Right lobe of liver (tissue), 6 donors: ENCODE data around the gene C1QTNF3. TPM values are rescaled to one million over a fixed set of nuclear protein-coding genes. Genes with fewer than 3 reads are reported as not detected.

Experiments used
- ATAC-seq, 4 donors: fragments of 200-7000 bp; cut with Tn5 transposase; one replicate each; pipeline ENCODE4 v1.9.1; 2020; ENCODE audit warnings: mild to moderate bottlenecking in 4 of 4, moderate library complexity in 4 of 4
- DNase-seq, 3 donors: peaks; one replicate each; pipeline ENCODE4 v3.0.0-alpha.2; 2020
- H3K27ac ChIP-seq, 3 donors: fragments of 200-600 bp; one replicate each; pipeline ENCODE4 v1.8.0; 2022
- H3K27me3 ChIP-seq, 2 donors: fragments of 200-600 bp; one replicate each; pipeline ENCODE4 v1.8.0; 2022
- H3K36me3 ChIP-seq, 4 donors: fragments of 200-600 bp; sonication (generic) in 1 of 4; one replicate each; pipeline versions ENCODE4 v1.5.1 to v1.8.0; 2017 to 2022; ENCODE audit warnings: control low read depth in 1 of 4
- H3K4me1 ChIP-seq, 4 donors: fragments of 200-600 bp; sonication (generic) in 1 of 4; one replicate each; pipeline versions ENCODE4 v1.5.1 to v1.8.0; 2017 to 2022; ENCODE audit warnings: control low read depth in 1 of 4
- H3K4me3 ChIP-seq, 3 donors: fragments of 200-600 bp; one replicate each; pipeline ENCODE4 v1.8.0; 2022
- H3K9me3 ChIP-seq, 4 donors: fragments of 200-600 bp; sonication (generic) in 1 of 4; one replicate each; pipeline versions ENCODE4 v1.5.1 to v1.8.0; 2017 to 2022; ENCODE audit warnings: control low read depth in 1 of 4
- POLR2A ChIP-seq: fragments of 450-650 bp; IDR thresholded peaks from one replicate; pipeline ENCODE4 v1.6.1; 2017; ENCODE audit warnings: antibody characterized with exemption, mild to moderate bottlenecking
- WGBS: methylation state at CpG from one replicate; pipeline ENCODE4 v1.1.6; 2018; ENCODE audit warnings: low coverage, low lambda C conversion rate; ENCODE audit not compliant: insufficient coverage; ENCODE audit errors: missing lambda C conversion rate; 5-methylcytosine and 5-hydroxymethylcytosine counted together
- intact Hi-C, 2 donors: fragments of 100-400 bp; cut with DNase I; formaldehyde crosslinking; loops; one replicate each; pipeline versions ENCODE4 v1.11.2 to v1.14.1; 2022
- total RNA-seq, 6 experiments: library from RNA; depleted of rRNA in 2 of 6; stranded (reverse); fragments of >200 nt in 2 of 6; fragmentation: NEBNext Ultra II Directional in 3 of 6; extraction: Animal tissue kit (Norgen Biotek cat#: 25700) in 3 of 6; gene quantifications; one replicate each; pipeline versions ENCODE4 v1.1.0 to v1.2.4, GENCODE V29; 2016 to 2023
- TF ChIP-seq, protein P1 (sequence below), 4 donors: fragments of 200-600 bp in 3 of 4; fragments of 450-650 bp in 1 of 4; IDR thresholded peaks; one replicate each; pipeline versions ENCODE4 v1.5.1 to v1.8.0; 2016 to 2022; ENCODE audit warnings: antibody characterized with exemption in 4 of 4, mild to moderate bottlenecking in 2 of 4
- donor health status: DM: no; HTN: yes; CAD: no.
- donor health status: DM: no; HTN: no; CAD: no.
- donor health status: DM: no; HTN: no; CAD: no.
- donor health status: DM: no; HTN: yes; CAD: no.
- donor health status: DM: no; HTN: yes; CAD: no.

The C1QTNF3 gene
- total RNA-seq, 6 experiments from 2014 or later, result 1.5 to 7.7 (median 3.1) TPM

DNA sequence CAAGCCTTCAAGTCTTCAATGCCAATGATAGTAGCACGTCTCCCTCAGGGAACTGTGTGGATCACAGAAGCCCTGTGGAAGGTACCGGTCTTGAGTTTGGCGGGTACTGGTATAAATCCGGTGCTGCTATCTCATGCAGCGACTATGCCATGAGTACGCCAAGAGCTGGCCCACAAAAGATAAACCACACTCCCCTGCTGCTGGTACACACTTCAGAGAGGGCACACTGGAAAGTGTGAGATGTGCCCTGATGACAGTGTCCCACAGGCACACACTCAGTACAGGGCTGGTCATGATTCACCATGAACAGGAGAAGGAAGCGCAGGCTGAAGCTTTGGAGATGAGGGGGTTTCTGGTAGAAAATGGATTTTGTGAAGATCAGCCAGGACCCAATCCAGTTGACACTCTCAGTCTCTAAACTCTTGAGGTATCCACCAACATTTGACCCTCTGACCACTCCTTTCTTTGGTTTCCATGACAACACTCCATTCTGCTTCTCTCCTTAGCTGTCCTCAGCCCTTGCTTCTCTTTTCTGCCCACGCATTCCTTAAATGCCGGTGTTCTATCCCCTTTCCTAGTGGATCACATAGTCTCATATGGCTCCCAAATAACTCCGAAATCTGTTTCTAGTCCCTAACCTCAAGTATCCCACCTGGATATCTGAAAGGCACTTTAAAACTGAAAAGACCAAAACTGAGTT is 40.2 kb downstream of the C1QTNF3 start:
- H3K4me1 ChIP-seq, result peaks cover 0 to 44% (median 19%) of the 10 kb centered on the region in 4 donors
- ATAC-seq (no peak), DNase-seq (no peak)
- no peak overlapping the region for H3K4me3 ChIP-seq
- H3K36me3 ChIP-seq, result peaks cover 0 to 21% (median 10%) of the 10 kb centered on the region in 4 donors
- intact Hi-C loops, result no loop called here
- 98% methylated on average over 3 of the region's 10 CpGs for WGBS
- TF ChIP-seq, protein P1, sequence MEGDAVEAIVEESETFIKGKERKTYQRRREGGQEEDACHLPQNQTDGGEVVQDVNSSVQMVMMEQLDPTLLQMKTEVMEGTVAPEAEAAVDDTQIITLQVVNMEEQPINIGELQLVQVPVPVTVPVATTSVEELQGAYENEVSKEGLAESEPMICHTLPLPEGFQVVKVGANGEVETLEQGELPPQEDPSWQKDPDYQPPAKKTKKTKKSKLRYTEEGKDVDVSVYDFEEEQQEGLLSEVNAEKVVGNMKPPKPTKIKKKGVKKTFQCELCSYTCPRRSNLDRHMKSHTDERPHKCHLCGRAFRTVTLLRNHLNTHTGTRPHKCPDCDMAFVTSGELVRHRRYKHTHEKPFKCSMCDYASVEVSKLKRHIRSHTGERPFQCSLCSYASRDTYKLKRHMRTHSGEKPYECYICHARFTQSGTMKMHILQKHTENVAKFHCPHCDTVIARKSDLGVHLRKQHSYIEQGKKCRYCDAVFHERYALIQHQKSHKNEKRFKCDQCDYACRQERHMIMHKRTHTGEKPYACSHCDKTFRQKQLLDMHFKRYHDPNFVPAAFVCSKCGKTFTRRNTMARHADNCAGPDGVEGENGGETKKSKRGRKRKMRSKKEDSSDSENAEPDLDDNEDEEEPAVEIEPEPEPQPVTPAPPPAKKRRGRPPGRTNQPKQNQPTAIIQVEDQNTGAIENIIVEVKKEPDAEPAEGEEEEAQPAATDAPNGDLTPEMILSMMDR (IDR thresholded peaks at IDR 0.05), result no peak
- TF ChIP-seq POLR2A, result no peak
- no peaks in the 10 kb centered on the region for H3K9me3 ChIP-seq
- peak overlapping the region in 1 of 3 donors; percentile 77 for H3K27ac ChIP-seq
- H3K27me3 ChIP-seq, result no peaks in the 10 kb centered on the region

DNA sequence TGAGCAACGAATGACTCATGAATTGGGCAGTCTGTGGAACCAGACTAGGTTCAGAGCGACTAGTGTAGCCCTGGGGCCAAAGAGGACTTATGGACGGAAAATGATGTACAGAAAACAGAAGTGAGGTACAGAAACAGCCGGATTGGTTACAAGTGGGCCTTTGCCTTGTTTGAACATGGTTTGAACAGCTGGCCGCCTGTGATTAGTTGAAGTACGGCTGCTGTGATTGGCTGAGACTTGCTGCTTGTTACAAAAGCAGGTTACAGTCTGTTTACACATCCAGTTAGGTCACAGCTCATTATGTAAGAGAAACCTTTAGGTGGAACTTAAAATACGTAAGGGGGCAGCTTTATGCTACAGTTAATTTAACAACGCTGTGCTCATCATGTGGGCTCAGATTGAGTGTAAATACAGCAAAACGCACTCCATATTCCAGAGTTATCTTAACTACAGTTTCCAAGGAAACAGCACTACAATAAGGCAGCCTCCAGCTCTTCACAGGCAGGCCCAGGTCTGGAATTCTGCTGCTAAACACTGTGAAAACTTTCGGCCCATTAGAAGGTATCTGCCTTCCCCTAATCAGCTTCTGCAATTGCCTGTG is 41.7 kb downstream of the C1QTNF3 start:
- peak; percentile 37 to 83 (median 80) for DNase-seq
- 37% methylated on average over 8 of the region's 10 CpGs for WGBS

DNA sequence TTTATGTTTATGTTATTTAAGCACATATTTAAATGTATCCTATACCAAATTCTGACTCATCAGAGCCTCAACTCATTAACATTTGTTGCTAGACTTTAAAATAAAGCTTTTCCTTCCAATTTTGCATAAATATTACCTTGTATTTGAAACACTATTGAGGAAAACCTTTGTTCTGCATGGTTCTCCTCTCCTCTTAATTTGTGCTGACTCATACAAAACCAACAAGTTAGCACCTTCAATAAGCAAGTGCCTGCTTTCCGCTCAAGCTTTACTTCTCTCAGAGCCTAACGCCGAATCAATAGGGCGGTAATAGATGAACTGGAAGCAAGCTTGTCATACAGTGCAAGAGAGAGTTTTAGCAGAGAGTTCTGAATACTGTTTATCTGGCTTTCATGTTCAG is 43.0 kb downstream of the C1QTNF3 start:
- peak overlapping the region in 1 of 3 donors; percentile 77 for H3K27ac ChIP-seq
- peaks cover 0 to 49% (median 21%) of the 10 kb centered on the region in 4 donors for H3K4me1 ChIP-seq
- H3K4me3 ChIP-seq, result no peak overlapping the region
- TF ChIP-seq POLR2A, result no peak
- TF ChIP-seq, protein P1 (IDR thresholded peaks at IDR 0.05), result no peak
- DNase-seq (no peak), ATAC-seq (peak in 1 of 4 donors; percentile 5)
- no peaks in the 10 kb centered on the region for H3K9me3 ChIP-seq
- no peaks in the 10 kb centered on the region for H3K27me3 ChIP-seq
- intact Hi-C loops, result no loop called here
- peaks cover 0 to 21% (median 11%) of the 10 kb centered on the region in 4 donors for H3K36me3 ChIP-seq
- 63% methylated on average over 4 of the region's 4 CpGs for WGBS

More for the DNA sequence above, 41.7 kb downstream of the C1QTNF3 start:
- Histone ChIP-seq H3K27me3 (no peaks in the 10 kb centered on the region), H3K36me3 (peaks cover 0 to 21% (median 11%) of the 10 kb centered on the region in 4 donors), H3K4me3 (no peak overlapping the region), H3K27ac (peak overlapping the region; percentile 2 to 84 (median 77)), H3K9me3 (no peaks in the 10 kb centered on the region), H3K4me1 (peaks cover 0 to 53% (median 24%) of the 10 kb centered on the region in 4 donors)
- ATAC-seq, result peak; percentile 60 to 79 (median 76)
- intact Hi-C loops, result no loop called here
- no peak for TF ChIP-seq POLR2A
- TF ChIP-seq, protein P1 (IDR thresholded peaks at IDR 0.05), result no peak

DNA sequence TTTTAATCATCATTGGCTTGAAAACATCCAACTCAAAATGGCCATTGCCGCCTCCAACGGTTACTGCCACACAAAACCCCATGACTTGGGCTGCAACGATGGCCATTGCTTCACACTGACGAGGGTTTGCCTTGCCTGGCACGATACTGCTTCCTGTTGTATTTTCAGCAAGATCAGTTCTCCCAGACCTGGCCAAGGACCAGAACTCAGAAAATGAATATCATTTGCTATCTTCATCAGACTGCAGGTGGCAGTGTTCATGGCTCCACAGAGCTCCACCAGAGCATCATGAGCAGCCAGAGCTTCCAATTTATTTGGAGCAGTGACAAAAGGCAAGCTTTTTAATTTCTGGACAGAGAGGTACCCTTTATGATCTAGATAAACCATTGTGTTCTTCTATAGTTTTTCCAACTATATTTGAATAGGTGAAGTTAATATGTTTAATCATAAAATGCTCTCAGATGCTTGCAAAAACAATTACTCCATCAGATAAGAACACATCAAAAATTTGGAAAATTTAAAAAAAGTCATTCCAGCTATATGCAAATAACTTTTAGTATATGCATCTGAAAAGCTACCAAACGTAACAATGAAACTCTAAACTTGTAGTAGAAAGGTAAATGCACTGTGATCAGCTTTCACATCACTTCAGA is 45.6 kb downstream of the C1QTNF3 start:
- H3K27ac ChIP-seq, result peak overlapping the region in 2 of 3 donors; percentile 2 to 72
- intact Hi-C loops, result no loop called here

More for the DNA sequence above, 45.6 kb downstream of the C1QTNF3 start:
- Histone ChIP-seq H3K4me3 (no peak overlapping the region), H3K9me3 (no peaks in the 10 kb centered on the region), H3K36me3 (peaks cover 0 to 7% (median 2%) of the 10 kb centered on the region in 4 donors), H3K27me3 (no peaks in the 10 kb centered on the region), H3K4me1 (peaks cover 0 to 51% (median 17%) of the 10 kb centered on the region in 4 donors)
- ATAC-seq, result peak; percentile 85 to 90 (median 88)
- DNase-seq, result peak; percentile 67 to 85 (median 84)
- TF ChIP-seq, protein P1 (IDR thresholded peaks at IDR 0.05), result peak; percentile 75 to 82 (median 78)
- TF ChIP-seq POLR2A, result no peak
- WGBS, result 10% methylated on average over 5 of the region's 6 CpGs
